Progenitor cell of endocrine pancreas (in vitro differentiated cells): ENCODE measurements around the gene TOM1L2. TPM values are rescaled to one million over a fixed set of nuclear protein-coding genes. Genes with fewer than 3 reads are reported as not detected.

Experiments used
- DNase-seq: peaks from one replicate; pipeline ENCODE4 v3.0.0; 2021; ENCODE audit warnings: low spot score; ENCODE audit not compliant: unreplicated experiment
- H3K27ac Mint-ChIP-seq: 2 replicates; pipeline ENCODE4 v1.8.0; 2021; ENCODE audit warnings: mild to moderate bottlenecking, moderate library complexity, mixed read lengths
- H3K27me3 Mint-ChIP-seq: 2 replicates; pipeline ENCODE4 v1.8.0; 2021; ENCODE audit warnings: mixed read lengths
- H3K36me3 Mint-ChIP-seq: 2 replicates; pipeline ENCODE4 v1.8.0; 2022; ENCODE audit warnings: mixed read lengths; ENCODE audit not compliant: insufficient read depth
- H3K4me1 Mint-ChIP-seq: 2 replicates; pipeline ENCODE4 v1.8.0; 2021; ENCODE audit warnings: low read depth, mixed read lengths
- H3K4me3 Mint-ChIP-seq: 2 replicates; pipeline ENCODE4 v1.8.0; 2021; ENCODE audit warnings: low read depth, mild to moderate bottlenecking, moderate library complexity, mixed read lengths
- H3K9me3 Mint-ChIP-seq: 2 replicates; pipeline ENCODE4 v1.8.0; 2021; ENCODE audit warnings: low read depth, mixed read lengths
- CTCF ChIP-seq: fragments of 200-600 bp; sonication (generic); IDR thresholded peaks from one replicate; pipeline ENCODE4 v1.5.0; 2021; ENCODE audit warnings: antibody characterized with exemption, mild to moderate bottlenecking; ENCODE audit not compliant: unreplicated experiment
- total RNA-seq: library from RNA; stranded (reverse); gene quantifications from 2 replicates; pipeline ENCODE4 v1.2.1, GENCODE V29; 2021

Gene TOM1L2
- total RNA-seq, 1 donor from 2014 or later = 29.4 TPM

GRCh38 chr17:17985153-17985552, 13.0 kb upstream of the TOM1L2 start:
- DNase-seq = no peak
- H3K4me1 Mint-ChIP-seq = no peaks in the 10 kb centered on the region

GRCh38 chr17:17983776-17984175, 11.6 kb upstream of the TOM1L2 start:
- H3K9me3 Mint-ChIP-seq = no peaks in the 10 kb centered on the region
- no peaks in the 10 kb centered on the region for H3K27me3 Mint-ChIP-seq
- no peak for DNase-seq
- H3K27ac Mint-ChIP-seq = no peak overlapping the region
- no peak for TF ChIP-seq CTCF
- H3K4me3 Mint-ChIP-seq = no peak overlapping the region
- H3K4me1 Mint-ChIP-seq = no peaks in the 10 kb centered on the region
- peaks cover 2% of the 10 kb centered on the region for H3K36me3 Mint-ChIP-seq

More at GRCh38 chr17:17985153-17985552, 13.0 kb upstream of the TOM1L2 start:
- no peak overlapping the region for H3K27ac Mint-ChIP-seq
- no peaks in the 10 kb centered on the region for H3K27me3 Mint-ChIP-seq
- no peaks in the 10 kb centered on the region for H3K36me3 Mint-ChIP-seq
- H3K9me3 Mint-ChIP-seq = no peaks in the 10 kb centered on the region
- TF ChIP-seq CTCF = no peak
- no peak overlapping the region for H3K4me3 Mint-ChIP-seq

- Mint-ChIP-seq H3K9me3 (no peaks in the 10 kb centered on the region), H3K4me1 (no peaks in the 10 kb centered on the region), H3K27ac (no peak overlapping the region), H3K36me3 (peaks cover 3% of the 10 kb centered on the region), H3K27me3 (no peaks in the 10 kb centered on the region), H3K4me3 (no peak overlapping the region)
- TF ChIP-seq CTCF = no peak
- DNase-seq = no peak
These were observed 11.2 kb upstream of the TOM1L2 start for GRCh38 chr17:17983376-17983775.

- Mint-ChIP-seq H3K27ac (no peak overlapping the region), H3K4me3 (no peak overlapping the region), H3K27me3 (no peaks in the 10 kb centered on the region), H3K9me3 (no peaks in the 10 kb centered on the region), H3K4me1 (no peaks in the 10 kb centered on the region), H3K36me3 (peaks cover 3% of the 10 kb centered on the region)
- DNase-seq = no peak
- TF ChIP-seq CTCF = no peak
These were observed 10.6 kb upstream of the TOM1L2 start for GRCh38 chr17:17982801-17983200.

- Mint-ChIP-seq H3K36me3 (peaks cover 3% of the 10 kb centered on the region), H3K27ac (no peak overlapping the region), H3K4me1 (no peaks in the 10 kb centered on the region), H3K9me3 (no peaks in the 10 kb centered on the region), H3K4me3 (no peak overlapping the region), H3K27me3 (no peaks in the 10 kb centered on the region)
- DNase-seq = no peak
- TF ChIP-seq CTCF = no peak
These were observed 9.1 kb upstream of the TOM1L2 start for GRCh38 chr17:17981330-17981729.
